ENCODE measurements around the gene CBX2. TPM values are rescaled to one million over a fixed set of nuclear protein-coding genes. Genes with fewer than 3 reads are reported as not detected.
A peak's percentile ranks its signal among the peaks of the same experiment; 100 is the strongest.

The CBX2 gene
- total and polyA plus RNA-seq, 7 donors: 0.40 to 2.3 (median 0.57) TPM

- H3K4me1 ChIP-seq: no peaks in the 10 kb centered on the region
- intact Hi-C loops (cut with DNase I): no loop called here
- H3K4me3 ChIP-seq: no peak overlapping the region
- H3K27me3 ChIP-seq (ENCODE audit: insufficient read depth in 3 of 3, low read length in 2 of 3): peaks cover 0 to 2% (median 0%) of the 10 kb centered on the region in 3 donors
- ATAC-seq (no peak), DNase-seq (no peak)
- TF ChIP-seq, protein P1, sequence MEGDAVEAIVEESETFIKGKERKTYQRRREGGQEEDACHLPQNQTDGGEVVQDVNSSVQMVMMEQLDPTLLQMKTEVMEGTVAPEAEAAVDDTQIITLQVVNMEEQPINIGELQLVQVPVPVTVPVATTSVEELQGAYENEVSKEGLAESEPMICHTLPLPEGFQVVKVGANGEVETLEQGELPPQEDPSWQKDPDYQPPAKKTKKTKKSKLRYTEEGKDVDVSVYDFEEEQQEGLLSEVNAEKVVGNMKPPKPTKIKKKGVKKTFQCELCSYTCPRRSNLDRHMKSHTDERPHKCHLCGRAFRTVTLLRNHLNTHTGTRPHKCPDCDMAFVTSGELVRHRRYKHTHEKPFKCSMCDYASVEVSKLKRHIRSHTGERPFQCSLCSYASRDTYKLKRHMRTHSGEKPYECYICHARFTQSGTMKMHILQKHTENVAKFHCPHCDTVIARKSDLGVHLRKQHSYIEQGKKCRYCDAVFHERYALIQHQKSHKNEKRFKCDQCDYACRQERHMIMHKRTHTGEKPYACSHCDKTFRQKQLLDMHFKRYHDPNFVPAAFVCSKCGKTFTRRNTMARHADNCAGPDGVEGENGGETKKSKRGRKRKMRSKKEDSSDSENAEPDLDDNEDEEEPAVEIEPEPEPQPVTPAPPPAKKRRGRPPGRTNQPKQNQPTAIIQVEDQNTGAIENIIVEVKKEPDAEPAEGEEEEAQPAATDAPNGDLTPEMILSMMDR (IDR thresholded peaks at IDR 0.05): no peak
- H3K36me3 ChIP-seq (ENCODE audit: insufficient read depth in 1 of 2, low read depth in 1 of 2): no peaks in the 10 kb centered on the region
- no peaks in the 10 kb centered on the region for H3K9me3 ChIP-seq
- WGBS, 3 donors: 97 to 100% (median 100%) methylated on average over 3 to 5 of the region's 5 CpGs
- H3K27ac ChIP-seq: no peak overlapping the region
Observed at GRCh38 chr17:79730437-79730768, 47.5 kb upstream of the CBX2 start.

- TF ChIP-seq, protein P1 (IDR thresholded peaks at IDR 0.05): no peak
- intact Hi-C loops (cut with DNase I): no loop called here
- Histone ChIP-seq H3K4me1 (no peaks in the 10 kb centered on the region), H3K4me3 (no peak within 1 kb of the TSS), H3K27me3 (ENCODE audit: insufficient read depth in 3 of 3, low read length in 2 of 3) (peaks cover 0 to 2% (median 0%) of the 10 kb centered on the region in 3 donors), H3K36me3 (ENCODE audit: insufficient read depth in 1 of 2, low read depth in 1 of 2) (no peaks in the 10 kb centered on the region), H3K27ac (no peak within 1 kb of the TSS), H3K9me3 (no peaks in the 10 kb centered on the region)
- WGBS, 3 donors: 86 to 93% (median 89%) methylated on average over 31 to 33 of the region's 33 CpGs
- DNase-seq (no peak), ATAC-seq (no peak)
Observed at GRCh38 chr17:79730769-79731483, 47.0 kb upstream of the CBX2 start, which contains the start of gene ENPP7. Gene ENPP7 (plus strand): TSS chr17:79730943. CDS start chr17:79731140, 197 bp downstream.

GRCh38 chr17:79732254-79732653 is 45.7 kb upstream of the CBX2 start:
- Histone ChIP-seq H3K27me3 (ENCODE audit: insufficient read depth in 3 of 3, low read length in 2 of 3) (peaks cover 0 to 8% (median 4%) of the 10 kb centered on the region in 3 donors), H3K27ac (no peak overlapping the region), H3K4me1 (no peaks in the 10 kb centered on the region), H3K36me3 (ENCODE audit: insufficient read depth in 1 of 2, low read depth in 1 of 2) (no peaks in the 10 kb centered on the region), H3K4me3 (no peak overlapping the region), H3K9me3 (no peaks in the 10 kb centered on the region)
- ATAC-seq: no peak
- TF ChIP-seq, protein P1 (IDR thresholded peaks at IDR 0.05): no peak
- intact Hi-C loops (cut with DNase I): no loop called here
- no peak for DNase-seq
- 80 to 82% (median 80%) methylated on average over 10 of the region's 10 CpGs for WGBS, 3 donors

GRCh38 chr17:79732804-79733691 is 44.9 kb upstream of the CBX2 start:
- TF ChIP-seq, protein P1 (IDR thresholded peaks at IDR 0.05): no peak
- Histone ChIP-seq H3K9me3 (no peaks in the 10 kb centered on the region), H3K36me3 (ENCODE audit: insufficient read depth in 1 of 2, low read depth in 1 of 2) (no peaks in the 10 kb centered on the region), H3K27me3 (ENCODE audit: insufficient read depth in 3 of 3, low read length in 2 of 3) (peaks cover 0 to 11% (median 6%) of the 10 kb centered on the region in 3 donors), H3K4me3 (peak overlapping the region; percentile 43), H3K27ac (no peak overlapping the region), H3K4me1 (no peaks in the 10 kb centered on the region)
- DNase-seq: no peak
- whole genome bisulfite sequencing, 3 donors: 60 to 70% (median 64%) methylated on average over 35 of the region's 35 CpGs
- ATAC-seq: no peak
- intact Hi-C loops (cut with DNase I): no loop called here

All from psoas muscle (tissue), 8 donors.